K562 (cell line): ENCODE data around the gene SYMPK. TPM values are rescaled to one million over a fixed set of nuclear protein-coding genes. Genes with fewer than 3 reads are reported as not detected.
A peak's percentile ranks its signal among the peaks of the same experiment; 100 is the strongest.

Experiments
- CCNT2 ChIP-seq: IDR thresholded peaks from 2 replicates; pipeline ENCODE4 v1.6.1; 2011; ENCODE audit warnings: borderline replicate concordance, low read depth, mild to moderate bottlenecking, moderate library complexity, mixed read lengths, low read length; ENCODE audit not compliant: insufficient read length; ENCODE audit errors: extremely low read depth
- CHD2 ChIP-seq: IDR thresholded peaks from 2 replicates; pipeline ENCODE4 v1.6.1; 2011; ENCODE audit warnings: low read depth, low read length
- ESRRB ChIP-seq: fragments of 250-450 bp; sonication (Bioruptor Pico); IDR thresholded peaks from 2 replicates; pipeline ENCODE4 v1.5.0; 2020; ENCODE audit warnings: mild to moderate bottlenecking, moderate library complexity, borderline replicate concordance
- EWSR1 ChIP-seq: fragments of 450-650 bp; IDR thresholded peaks from 2 replicates; pipeline ENCODE4 v1.6.1; 2018; ENCODE audit warnings: borderline replicate concordance, mild to moderate bottlenecking, low read depth, moderate library complexity; ENCODE audit not compliant: partially characterized antibody
- HCFC1 ChIP-seq: IDR thresholded peaks from 2 replicates; pipeline ENCODE4 v1.6.1; 2012; ENCODE audit warnings: low read depth, low read length, improper control_type of control experiment
- HMGN3 ChIP-seq: IDR thresholded peaks from 2 replicates; pipeline ENCODE4 v1.6.1; 2011; ENCODE audit warnings: borderline replicate concordance, low read depth, mild to moderate bottlenecking, mixed read lengths, low read length; ENCODE audit not compliant: insufficient read length; ENCODE audit errors: extremely low read depth
- HNRNPLL ChIP-seq: fragments of 200-400 bp; formaldehyde crosslinking; IDR thresholded peaks from 2 replicates; pipeline ENCODE4 v1.6.1; 2017; ENCODE audit warnings: low read length, low read depth, mild to moderate bottlenecking; ENCODE audit not compliant: poor library complexity, severe bottlenecking
- JUN ChIP-seq, 2 experiments: sonication (generic) in 1 of 2; formaldehyde crosslinking in 1 of 2; IDR thresholded peaks; 2 replicates each; pipeline versions ENCODE4 v1.6.1 to v1.8.0; 2012 to 2022; ENCODE audit warnings: borderline replicate concordance in 2 of 2, mild to moderate bottlenecking in 2 of 2, improper control_type of control experiment in 1 of 2, low read depth in 1 of 2, low read length in 1 of 2, missing genetic modification reagents in 1 of 2
- KLF1 ChIP-seq: fragments of 450-650 bp; IDR thresholded peaks from 2 replicates; pipeline ENCODE4 v1.6.1; 2016; ENCODE audit warnings: missing genetic modification characterization, missing compliant biosample characterization
- NR2F6 ChIP-seq: fragments of 450-650 bp; formaldehyde crosslinking; IDR thresholded peaks from 2 replicates; pipeline ENCODE4 v1.4.0; 2020; ENCODE audit warnings: mild to moderate bottlenecking
- POLR2AphosphoS2 ChIP-seq: IDR thresholded peaks from 2 replicates; pipeline ENCODE4 v1.6.1; 2012; ENCODE audit warnings: low read length, improper control_type of control experiment
- TGIF2 ChIP-seq: sonication (generic); formaldehyde crosslinking; IDR thresholded peaks from 2 replicates; pipeline ENCODE4 v1.8.1; 2022; ENCODE audit warnings: mild to moderate bottlenecking, missing genetic modification reagents, moderate library complexity
- ZNF431 ChIP-seq: sonication (generic); formaldehyde crosslinking; IDR thresholded peaks from 2 replicates; pipeline ENCODE4 v1.8.0; 2022; ENCODE audit warnings: mild to moderate bottlenecking, missing genetic modification reagents
- ZNF444 ChIP-seq: fragments of 250-450 bp; sonication (Bioruptor Pico); IDR thresholded peaks from 2 replicates; pipeline ENCODE4 v1.4.0; 2020; ENCODE audit warnings: mild to moderate bottlenecking, moderate library complexity
- polyA plus RNA-seq, 8 experiments: library from polyadenylated mRNA; depleted of rRNA in 4 of 8; stranded (reverse) in 5 of 8; unstranded in 3 of 8; fragments of >200 nt; fragmentation: Nextera tagmentation in 2 of 8; fragmentation: Illumina TruSeq in 1 of 8; extraction: Ambion mirVana in 2 of 8; extraction: Trizol in 1 of 8; gene quantifications; 2 replicates each; pipeline versions ENCODE4 v1.2.1 to v1.2.3, GENCODE V29; 2011 to 2014; ENCODE audit warnings: inconsistent platforms in 1 of 8, missing spikeins in 1 of 8
- total RNA-seq, 7 experiments: library from RNA; depleted of rRNA in 6 of 7; stranded (reverse); fragments of >200 nt in 6 of 7; fragmentation: Illumina TruSeq in 2 of 7; extraction: Trizol in 2 of 7; gene quantifications; 2 replicates each; pipeline versions ENCODE4 v1.2.1 to v1.2.3, GENCODE V29; 2011 to 2021; ENCODE audit warnings: low replicate concordance in 1 of 7
- TF ChIP-seq, protein P1 (sequence below): fragments of 150-350 bp; IDR thresholded peaks from 2 replicates; pipeline ENCODE4 v1.6.1; 2014; ENCODE audit warnings: low read depth, mild to moderate bottlenecking, low read length, borderline replicate concordance
- TF ChIP-seq, protein P2 (sequence below): fragments of 450-650 bp; IDR thresholded peaks from 2 replicates; pipeline ENCODE4 v1.6.1; 2016
- TF ChIP-seq, protein P3 (sequence below): fragments of 250-450 bp; sonication (Bioruptor Pico); IDR thresholded peaks from 2 replicates; pipeline ENCODE4 v1.8.0; 2022; ENCODE audit warnings: inconsistent platforms, mild to moderate bottlenecking, moderate library complexity, borderline replicate concordance
- TF ChIP-seq, protein P4 (sequence below): fragments of 450-650 bp; IDR thresholded peaks from 2 replicates; pipeline ENCODE4 v1.6.1; 2016; ENCODE audit warnings: mild to moderate bottlenecking

Gene SYMPK
- total and polyA plus RNA-seq, 9 of the 15 experiments (the other 6 are each of a cell fraction or from before 2014, with no cell fraction given), result 0.73 to 95.5 (median 58.4) TPM

DNA sequence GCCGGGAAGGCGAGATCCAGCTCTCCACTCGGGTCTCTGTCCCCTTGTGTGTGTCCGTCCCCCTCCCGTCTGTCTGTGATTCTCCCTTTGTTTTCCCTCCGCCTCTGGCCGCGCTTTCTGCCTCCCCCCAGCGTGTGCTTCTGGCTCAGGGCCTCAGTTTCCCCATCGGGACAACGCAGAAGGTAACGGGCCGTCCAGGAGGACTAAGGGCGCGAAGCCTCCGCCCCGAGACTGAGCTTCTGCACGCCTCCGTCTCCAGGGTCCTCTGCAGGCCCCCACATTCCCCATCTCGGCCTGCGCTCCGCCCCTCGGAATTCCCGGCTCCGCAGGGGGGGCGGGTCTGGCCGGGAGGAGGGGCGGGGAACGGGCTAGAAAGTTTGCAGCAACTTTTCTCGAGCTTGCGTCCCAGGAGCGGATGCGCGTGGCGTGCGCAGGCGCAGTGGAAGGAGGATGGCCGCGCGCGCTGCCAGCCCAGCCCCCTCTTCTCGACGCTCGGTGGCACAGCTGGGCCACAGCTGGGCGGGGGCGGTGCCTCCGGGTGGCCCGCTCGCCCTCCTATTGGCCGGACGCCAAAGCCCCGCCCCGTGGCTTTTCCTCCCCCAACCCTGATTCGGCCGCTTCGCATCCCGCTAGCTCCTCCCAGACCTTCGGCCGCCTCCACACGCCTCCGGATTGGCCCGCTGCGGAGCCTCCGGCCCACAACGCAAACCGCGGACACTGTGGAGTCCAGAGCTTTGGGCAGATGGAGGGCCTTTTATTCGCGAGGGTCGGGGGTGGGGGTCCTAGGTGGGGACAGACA, 93.8 kb downstream of the SYMPK start, which contains the start of gene SIX5 (continued):
- TF ChIP-seq ZNF444 (CRISPR knock-in tag), result no peak
- TF ChIP-seq, protein P1, sequence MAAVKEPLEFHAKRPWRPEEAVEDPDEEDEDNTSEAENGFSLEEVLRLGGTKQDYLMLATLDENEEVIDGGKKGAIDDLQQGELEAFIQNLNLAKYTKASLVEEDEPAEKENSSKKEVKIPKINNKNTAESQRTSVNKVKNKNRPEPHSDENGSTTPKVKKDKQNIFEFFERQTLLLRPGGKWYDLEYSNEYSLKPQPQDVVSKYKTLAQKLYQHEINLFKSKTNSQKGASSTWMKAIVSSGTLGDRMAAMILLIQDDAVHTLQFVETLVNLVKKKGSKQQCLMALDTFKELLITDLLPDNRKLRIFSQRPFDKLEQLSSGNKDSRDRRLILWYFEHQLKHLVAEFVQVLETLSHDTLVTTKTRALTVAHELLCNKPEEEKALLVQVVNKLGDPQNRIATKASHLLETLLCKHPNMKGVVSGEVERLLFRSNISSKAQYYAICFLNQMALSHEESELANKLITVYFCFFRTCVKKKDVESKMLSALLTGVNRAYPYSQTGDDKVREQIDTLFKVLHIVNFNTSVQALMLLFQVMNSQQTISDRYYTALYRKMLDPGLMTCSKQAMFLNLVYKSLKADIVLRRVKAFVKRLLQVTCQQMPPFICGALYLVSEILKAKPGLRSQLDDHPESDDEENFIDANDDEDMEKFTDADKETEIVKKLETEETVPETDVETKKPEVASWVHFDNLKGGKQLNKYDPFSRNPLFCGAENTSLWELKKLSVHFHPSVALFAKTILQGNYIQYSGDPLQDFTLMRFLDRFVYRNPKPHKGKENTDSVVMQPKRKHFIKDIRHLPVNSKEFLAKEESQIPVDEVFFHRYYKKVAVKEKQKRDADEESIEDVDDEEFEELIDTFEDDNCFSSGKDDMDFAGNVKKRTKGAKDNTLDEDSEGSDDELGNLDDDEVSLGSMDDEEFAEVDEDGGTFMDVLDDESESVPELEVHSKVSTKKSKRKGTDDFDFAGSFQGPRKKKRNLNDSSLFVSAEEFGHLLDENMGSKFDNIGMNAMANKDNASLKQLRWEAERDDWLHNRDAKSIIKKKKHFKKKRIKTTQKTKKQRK, result no peak
- no peak for TF ChIP-seq NR2F6 (CRISPR knock-in tag)
- TF ChIP-seq JUN (IDR thresholded peaks at IDR 0.05; ENCODE audit: borderline replicate concordance, low read depth, low read length), result no peak; the same call in 1 of the 2 replicates
- no peak for TF ChIP-seq JUN (CRISPR knock-in tag; IDR thresholded peaks at IDR 0.05; ENCODE audit: borderline replicate concordance)
- TF ChIP-seq, protein P2, sequence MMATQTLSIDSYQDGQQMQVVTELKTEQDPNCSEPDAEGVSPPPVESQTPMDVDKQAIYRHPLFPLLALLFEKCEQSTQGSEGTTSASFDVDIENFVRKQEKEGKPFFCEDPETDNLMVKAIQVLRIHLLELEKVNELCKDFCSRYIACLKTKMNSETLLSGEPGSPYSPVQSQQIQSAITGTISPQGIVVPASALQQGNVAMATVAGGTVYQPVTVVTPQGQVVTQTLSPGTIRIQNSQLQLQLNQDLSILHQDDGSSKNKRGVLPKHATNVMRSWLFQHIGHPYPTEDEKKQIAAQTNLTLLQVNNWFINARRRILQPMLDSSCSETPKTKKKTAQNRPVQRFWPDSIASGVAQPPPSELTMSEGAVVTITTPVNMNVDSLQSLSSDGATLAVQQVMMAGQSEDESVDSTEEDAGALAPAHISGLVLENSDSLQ, result no peak
- peak; percentile 99 for TF ChIP-seq HNRNPLL
- no peak for TF ChIP-seq ESRRB (CRISPR knock-in tag)
- no peak for TF ChIP-seq EWSR1
- TF ChIP-seq CCNT2, result peak; percentile 98
- no peak for TF ChIP-seq TGIF2 (CRISPR knock-in tag)
- TF ChIP-seq HMGN3, result peak; percentile 99
- TF ChIP-seq KLF1, result no peak
- TF ChIP-seq CHD2, result peak; percentile 71
- TF ChIP-seq, protein P3, sequence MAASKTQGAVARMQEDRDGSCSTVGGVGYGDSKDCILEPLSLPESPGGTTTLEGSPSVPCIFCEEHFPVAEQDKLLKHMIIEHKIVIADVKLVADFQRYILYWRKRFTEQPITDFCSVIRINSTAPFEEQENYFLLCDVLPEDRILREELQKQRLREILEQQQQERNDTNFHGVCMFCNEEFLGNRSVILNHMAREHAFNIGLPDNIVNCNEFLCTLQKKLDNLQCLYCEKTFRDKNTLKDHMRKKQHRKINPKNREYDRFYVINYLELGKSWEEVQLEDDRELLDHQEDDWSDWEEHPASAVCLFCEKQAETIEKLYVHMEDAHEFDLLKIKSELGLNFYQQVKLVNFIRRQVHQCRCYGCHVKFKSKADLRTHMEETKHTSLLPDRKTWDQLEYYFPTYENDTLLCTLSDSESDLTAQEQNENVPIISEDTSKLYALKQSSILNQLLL (CRISPR knock-in tag), result no peak
- no peak for TF ChIP-seq ZNF431
- TF ChIP-seq POLR2AphosphoS2, result peak; percentile 92; the same call in 1 of the 2 replicates
- TF ChIP-seq, protein P4, sequence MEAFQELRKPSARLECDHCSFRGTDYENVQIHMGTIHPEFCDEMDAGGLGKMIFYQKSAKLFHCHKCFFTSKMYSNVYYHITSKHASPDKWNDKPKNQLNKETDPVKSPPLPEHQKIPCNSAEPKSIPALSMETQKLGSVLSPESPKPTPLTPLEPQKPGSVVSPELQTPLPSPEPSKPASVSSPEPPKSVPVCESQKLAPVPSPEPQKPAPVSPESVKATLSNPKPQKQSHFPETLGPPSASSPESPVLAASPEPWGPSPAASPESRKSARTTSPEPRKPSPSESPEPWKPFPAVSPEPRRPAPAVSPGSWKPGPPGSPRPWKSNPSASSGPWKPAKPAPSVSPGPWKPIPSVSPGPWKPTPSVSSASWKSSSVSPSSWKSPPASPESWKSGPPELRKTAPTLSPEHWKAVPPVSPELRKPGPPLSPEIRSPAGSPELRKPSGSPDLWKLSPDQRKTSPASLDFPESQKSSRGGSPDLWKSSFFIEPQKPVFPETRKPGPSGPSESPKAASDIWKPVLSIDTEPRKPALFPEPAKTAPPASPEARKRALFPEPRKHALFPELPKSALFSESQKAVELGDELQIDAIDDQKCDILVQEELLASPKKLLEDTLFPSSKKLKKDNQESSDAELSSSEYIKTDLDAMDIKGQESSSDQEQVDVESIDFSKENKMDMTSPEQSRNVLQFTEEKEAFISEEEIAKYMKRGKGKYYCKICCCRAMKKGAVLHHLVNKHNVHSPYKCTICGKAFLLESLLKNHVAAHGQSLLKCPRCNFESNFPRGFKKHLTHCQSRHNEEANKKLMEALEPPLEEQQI, result no peak
- TF ChIP-seq HCFC1, result peak; percentile 43
